NCI-H526 (cell line): ENCODE measurements around the gene KLHL10.
"Not testable (repeated sequence)": the region's sequence is repeated elsewhere in the genome, so short reads cannot be mapped to it uniquely, and the experiment has no call there.

Source experiments
- DNase-seq, 2 experiments: peaks; one replicate each; lab custom pipeline; 2025; lab: John Stamatoyannopoulos, UW

Gene KLHL10

GRCh38 chr17:41851382-41851781 lies 13.8 kb downstream of the KLHL10 start:
- not testable (repeated sequence) for DNase-seq

DNA sequence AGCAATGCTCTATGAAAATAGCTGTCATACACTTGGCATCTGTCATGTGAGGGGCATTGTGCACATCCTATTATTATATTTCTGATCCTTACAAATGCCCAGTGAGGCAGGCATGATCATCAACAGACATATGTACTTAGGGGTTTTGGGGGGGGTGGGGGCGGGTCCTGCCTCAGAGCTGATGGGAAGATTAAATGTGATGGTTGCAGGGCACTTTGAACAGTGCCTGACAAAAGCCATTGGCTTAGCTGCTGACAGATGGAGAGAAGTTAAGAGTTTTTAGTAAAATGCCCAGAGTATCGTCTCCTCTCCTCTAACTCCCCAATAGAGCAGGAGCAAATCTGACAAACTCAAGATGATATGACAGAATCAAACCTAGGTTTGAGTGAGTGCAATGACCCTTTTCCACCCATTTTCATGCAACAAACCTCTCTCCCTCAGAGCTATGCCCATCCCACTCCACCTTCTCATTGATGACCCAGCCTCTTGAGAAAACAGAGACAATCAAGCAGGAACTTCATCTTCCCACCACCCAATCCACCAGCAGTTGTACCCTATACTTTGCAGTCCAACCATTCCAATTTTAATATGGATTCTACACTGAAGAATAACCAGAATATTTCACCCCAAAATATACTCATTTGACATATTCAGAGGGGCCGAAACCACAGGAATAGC lies 22.8 kb downstream of the KLHL10 start:
- DNase-seq: no peak

GRCh38 chr17:41863074-41863848 lies 25.6 kb downstream of the KLHL10 start:
- DNase-seq: no peak

DNA sequence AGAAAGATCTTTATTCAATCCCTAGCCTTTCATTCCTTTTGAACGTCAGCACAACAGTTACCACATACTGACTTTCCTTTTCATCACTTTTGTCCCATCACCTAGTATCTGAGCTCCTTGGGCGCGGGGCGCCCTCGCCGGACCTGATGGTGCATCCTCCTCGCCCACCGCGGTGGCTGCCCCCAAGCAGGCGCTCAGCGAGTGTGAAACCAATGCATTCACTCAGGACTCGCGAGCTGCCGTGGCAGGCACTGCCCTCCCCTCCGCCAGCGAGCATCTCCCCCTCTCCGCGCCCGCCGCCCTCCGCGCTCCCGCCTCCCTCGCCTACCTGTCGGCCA lies 26.8 kb downstream of the KLHL10 start:
- no peak for DNase-seq

DNA sequence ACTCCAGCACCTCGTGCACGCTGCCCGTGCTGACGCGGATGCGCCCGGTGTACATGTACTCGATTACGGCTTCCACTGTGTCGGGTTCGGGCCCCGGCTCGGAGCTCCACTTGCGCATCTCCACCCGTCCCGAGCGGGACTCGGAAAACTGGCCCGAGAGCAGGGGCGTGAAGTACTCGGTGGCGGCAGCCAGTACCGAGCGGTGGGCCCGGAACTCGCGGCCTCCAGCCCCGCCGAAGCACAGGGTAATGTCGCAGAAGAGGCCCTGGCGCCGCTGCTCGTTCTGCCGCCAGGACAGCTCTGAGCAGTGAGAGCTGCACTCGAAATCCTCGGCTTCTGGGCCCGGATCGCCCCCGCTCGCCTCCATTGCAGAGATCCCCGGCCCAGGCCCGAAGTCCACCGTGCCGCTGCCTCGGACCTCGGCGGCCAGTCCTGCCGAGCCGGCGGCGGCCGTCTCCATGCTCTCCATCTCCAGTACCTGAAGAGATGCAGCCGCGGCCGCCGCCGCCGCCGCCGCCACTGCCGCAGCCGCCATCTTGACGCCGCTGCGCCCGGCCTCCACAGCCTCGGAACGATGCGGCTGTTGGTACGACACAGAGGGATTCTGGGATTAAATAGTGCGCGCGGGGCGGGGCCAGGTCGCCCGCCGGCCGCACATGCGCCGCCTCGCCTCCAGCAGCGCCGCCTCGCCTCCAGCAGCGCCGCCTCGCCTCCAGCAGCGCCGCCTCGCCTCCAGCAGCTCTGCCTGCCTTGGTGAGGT lies 27.4 kb downstream of the KLHL10 start, which contains the start of gene KLHL11:
KLHL11 (minus strand) TSS at position 588 of the 760 bp plus-strand sequence; CDS start at position 535, 53 bp downstream.
- peak; percentile 72 to 94 for DNase-seq

DNA sequence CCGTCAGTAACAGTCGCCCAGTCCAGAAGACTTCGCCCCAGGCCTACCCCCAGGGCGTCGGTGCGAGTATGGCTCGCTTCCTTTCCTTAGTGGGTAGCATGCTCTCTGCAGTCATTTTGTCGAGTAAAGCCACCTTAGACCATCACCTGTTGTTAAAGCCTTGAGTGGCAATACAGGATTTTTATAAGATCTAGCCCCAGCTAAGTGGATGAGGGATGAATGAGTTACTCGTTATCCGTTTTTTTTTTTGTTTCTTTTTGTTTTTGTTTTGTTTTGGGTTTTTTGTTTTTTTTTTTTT lies 27.9 kb downstream of the KLHL10 start:
- no peak for DNase-seq

DNA sequence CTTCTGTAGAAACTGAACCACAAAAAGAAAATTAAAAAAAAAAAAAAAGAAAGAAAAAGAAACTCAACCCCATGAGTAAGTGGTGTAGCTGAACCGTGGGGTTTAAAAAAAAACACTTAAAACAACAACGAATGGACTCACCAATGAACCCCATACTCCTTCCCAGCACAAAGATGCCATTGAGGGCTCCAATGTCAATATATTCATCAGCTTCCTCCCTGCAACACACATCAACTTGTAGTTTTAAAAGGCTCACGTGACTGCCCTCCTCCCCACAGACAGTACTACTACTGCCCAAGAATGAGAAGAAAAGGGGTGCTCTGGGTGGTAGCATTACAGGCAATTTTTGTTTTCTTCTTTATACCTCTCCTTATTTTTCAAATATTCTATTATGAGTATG lies 30.9 kb downstream of the KLHL10 start:
- no peak for DNase-seq

DNA sequence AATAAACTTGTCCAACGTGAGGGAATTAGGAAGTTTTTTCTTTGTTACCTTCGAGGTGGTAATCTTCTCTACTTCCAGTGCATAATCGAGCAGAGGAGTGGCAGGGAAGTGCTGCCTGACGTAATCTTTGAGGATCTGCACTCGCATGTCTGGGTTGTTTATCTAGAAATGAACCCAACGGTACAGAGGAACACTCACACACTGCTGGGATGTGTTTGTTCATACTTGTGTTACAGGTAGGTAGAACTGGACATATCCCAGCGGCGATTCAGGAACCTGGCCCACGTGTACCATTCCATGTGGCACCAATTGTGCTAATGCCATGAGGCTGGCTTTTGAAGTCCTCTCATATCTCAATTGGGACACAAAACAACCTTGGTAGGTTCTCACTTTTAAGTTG lies 31.8 kb downstream of the KLHL10 start:
- DNase-seq: no peak

- DNase-seq: no peak
Measured at GRCh38 chr17:41870097-41870496, 32.5 kb downstream of the KLHL10 start.

DNA sequence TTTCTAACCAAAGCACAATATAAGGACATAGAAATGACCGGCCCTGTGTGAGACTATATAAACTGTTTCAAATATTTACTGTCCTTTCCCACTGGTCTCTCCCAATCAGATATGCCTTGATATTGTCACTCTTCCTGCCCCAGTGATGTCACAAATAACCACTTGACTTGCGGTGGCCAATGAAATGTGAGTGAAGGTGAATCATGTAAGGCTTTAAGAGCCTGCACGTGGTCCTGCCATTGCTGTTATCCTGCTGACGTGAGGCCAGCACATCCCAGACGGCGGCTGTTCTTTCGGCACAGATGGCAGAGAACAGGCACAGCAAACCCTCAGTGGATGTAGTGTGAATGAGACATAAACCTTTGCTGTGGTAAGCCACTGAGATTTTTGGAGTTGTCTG lies 33.0 kb downstream of the KLHL10 start:
- DNase-seq: no peak

GRCh38 chr17:41871789-41872188 lies 34.2 kb downstream of the KLHL10 start:
- DNase-seq: no peak

- no peak for DNase-seq
Measured at GRCh38 chr17:41873559-41874292, 36.1 kb downstream of the KLHL10 start.

GRCh38 chr17:41874293-41874670 lies 36.7 kb downstream of the KLHL10 start:
- DNase-seq: not testable (repeated sequence)

GRCh38 chr17:41880130-41880529 lies 42.5 kb downstream of the KLHL10 start:
- no peak for DNase-seq

DNA sequence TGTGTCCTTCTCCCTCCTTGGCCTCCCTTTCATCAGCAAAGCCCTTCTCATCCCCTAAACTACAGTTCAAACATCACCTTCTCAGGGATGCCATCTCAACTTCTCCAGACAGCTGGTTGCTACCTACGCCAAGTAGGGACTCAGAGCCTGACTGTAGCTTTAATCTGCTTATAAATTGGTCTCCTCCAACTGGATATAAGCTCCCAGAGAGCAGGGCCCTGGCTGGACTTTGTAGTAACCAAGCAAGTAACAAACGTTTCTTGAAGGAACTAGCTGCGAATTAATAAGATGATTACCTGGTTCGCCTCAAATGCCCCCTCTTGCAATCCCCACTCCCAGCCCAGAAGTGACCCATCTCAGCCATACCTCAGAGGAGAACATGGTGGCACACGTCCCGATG lies 45.1 kb downstream of the KLHL10 start:
- no peak for DNase-seq

DNA sequence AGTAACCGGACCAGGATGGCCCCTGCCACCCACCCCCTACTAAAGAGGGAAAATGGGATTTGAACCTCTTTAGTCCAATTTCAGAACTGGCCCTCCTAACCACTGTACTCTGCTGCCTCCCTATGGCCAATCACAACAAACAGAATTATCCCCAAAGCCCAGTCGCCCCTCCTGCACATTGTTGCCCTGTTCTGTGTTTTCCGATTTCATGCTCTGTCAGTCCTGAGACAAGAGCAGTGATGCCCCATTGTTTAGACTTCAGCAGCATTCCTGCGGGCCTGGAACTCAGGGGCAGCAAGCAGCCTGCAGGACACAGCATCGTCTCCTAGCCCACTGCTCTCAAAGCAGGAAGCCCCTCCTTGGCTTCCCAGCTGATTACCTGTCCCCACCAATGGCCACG lies 48.1 kb downstream of the KLHL10 start:
- DNase-seq: peak in 1 of 2 experiments; percentile 22

- DNase-seq: no peak
Measured at GRCh38 chr17:41888332-41888965, 50.8 kb downstream of the KLHL10 start.

- DNase-seq: no peak
Measured at GRCh38 chr17:41891135-41892020, 53.8 kb downstream of the KLHL10 start.

- DNase-seq: no peak
Measured at GRCh38 chr17:41892021-41892376, 54.4 kb downstream of the KLHL10 start.

DNA sequence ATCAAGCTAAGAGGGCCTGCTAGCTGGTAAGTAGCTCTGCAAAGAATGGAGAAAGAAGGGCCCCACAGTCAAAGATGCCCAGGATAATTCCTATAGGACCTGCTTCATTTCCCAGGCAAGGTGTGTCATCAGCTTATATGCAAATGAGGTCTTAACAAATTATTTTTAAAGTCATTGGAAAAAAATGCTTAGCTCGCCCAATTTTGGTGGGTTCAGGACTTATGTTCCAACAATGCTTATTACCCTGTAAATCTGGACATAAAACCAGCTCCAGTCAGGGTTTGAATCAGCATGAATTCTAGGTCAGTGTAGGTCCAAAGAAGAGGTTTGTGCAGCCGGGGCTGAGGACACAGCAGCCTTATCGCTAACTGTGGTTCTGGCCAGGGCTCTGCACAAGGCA lies 55.8 kb downstream of the KLHL10 start:
- no peak for DNase-seq

- no peak for DNase-seq
Measured at GRCh38 chr17:41894791-41895331, 57.2 kb downstream of the KLHL10 start.
